HuH-7.5 (cell line): ENCODE results near the gene CPM.
"Not testable (repeated sequence)": the region's sequence is repeated elsewhere in the genome, so short reads cannot be mapped to it uniquely, and the experiment has no call there.

Source experiments
- DNase-seq: peaks from one replicate; pipeline ENCODE4 v3.0.0; 2011; ENCODE audit warnings: low spot score

Gene CPM

DNA sequence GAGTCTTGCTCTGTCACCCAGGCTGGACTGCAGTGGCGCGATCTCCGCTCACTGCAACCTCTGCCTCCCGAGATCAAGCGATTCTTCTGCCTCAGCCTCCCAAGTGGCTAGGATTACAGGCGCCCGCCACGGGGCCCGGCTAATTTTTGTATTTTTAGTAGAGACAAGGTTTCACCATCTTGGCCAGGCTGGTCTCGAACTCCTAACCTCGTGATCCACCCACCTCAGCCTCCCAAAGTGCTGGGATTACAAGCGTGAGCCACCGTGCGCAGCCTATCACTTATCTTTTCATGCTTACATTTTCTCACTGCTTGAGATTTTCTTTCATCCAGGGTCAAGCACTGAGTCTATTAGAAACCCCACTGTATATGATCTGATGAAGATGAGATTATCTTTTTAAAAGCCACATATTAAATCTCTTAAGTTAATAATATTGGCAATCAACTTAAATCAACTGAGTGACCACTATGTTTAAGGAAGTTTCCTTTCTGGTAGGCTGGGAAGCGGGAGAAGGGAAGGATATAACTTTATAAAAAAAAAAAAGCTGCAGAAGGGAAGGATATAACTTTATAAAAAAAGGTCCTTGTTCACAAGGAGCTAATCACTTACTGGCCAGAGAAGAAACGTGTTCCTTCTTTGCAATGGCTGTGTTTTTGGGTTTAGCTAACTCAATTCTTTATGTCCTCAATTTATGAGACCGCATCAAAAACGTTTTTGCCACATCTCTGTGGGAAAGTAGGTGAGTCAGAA, 126.3 kb downstream of the CPM start:
- no peak for DNase-seq

DNA sequence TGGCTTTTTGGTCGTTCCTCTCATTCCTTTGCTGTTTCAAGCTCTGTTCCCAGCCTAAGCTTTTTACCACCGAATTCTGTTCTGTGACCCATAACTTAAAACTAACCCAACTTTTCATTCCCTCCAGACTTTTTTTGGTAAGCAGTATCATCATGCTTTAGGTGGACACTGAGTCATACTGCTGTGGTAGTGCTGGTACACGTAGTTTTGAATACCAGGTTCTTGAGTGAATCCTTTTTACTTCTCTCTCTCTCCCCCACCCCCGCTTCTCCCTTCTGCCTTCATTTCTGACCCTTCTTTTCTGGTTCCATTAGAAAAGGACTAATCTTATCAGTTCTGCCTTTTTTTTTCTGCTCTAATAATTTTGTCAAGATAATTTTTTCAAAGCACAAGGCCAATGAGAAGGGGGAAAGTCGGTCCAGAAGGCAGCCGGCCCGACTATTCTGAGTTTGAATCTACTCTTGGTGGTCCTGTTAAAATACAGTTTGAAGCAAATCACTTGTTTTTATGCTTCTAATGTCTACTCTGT, 127.3 kb downstream of the CPM start:
- no peak for DNase-seq

DNA sequence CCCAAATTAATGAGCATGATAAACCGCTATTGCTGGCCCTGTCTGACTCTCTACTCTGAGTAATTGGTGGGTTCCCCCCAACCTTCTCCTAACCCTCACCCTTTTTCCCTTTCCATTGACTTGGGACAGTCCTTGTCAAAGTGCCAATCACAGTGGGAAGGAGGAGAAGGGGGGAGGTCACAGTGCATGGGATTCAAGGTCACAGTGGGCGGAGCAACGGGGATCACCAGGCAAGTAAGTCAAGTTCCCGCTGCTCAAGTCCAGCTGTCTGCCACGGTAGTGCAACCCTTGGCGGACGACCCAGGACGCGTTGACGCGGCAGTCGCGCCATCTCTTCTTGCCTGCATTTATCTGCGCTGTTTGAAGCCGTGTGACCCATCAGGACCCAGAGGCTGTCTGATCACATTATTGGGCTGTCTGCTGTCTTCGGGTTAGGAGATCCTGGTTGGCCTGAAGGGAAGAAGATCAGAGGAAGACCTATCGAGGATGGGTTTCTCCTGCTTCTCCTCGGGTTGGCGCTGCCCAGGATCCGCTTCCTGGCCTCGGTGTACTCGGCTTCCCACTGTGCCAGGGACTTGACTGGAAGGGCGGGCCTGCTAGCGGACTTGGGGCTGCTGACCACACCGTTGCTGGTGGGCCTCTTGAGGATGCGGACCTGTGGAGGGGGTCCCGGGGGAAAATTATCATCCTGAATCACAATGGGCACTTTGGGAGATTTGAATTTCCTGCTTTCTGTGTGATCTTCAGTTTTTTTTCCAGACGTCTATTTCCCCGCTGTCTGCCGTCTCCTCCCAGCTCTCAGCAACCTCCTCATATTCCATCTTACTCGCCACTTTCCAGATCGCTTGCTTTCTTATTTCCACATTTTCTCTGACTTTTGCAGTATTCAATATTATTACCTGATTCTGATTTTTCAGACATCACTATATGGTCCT, 128.0 kb downstream of the CPM start:
- peak; percentile 37 for DNase-seq

DNA sequence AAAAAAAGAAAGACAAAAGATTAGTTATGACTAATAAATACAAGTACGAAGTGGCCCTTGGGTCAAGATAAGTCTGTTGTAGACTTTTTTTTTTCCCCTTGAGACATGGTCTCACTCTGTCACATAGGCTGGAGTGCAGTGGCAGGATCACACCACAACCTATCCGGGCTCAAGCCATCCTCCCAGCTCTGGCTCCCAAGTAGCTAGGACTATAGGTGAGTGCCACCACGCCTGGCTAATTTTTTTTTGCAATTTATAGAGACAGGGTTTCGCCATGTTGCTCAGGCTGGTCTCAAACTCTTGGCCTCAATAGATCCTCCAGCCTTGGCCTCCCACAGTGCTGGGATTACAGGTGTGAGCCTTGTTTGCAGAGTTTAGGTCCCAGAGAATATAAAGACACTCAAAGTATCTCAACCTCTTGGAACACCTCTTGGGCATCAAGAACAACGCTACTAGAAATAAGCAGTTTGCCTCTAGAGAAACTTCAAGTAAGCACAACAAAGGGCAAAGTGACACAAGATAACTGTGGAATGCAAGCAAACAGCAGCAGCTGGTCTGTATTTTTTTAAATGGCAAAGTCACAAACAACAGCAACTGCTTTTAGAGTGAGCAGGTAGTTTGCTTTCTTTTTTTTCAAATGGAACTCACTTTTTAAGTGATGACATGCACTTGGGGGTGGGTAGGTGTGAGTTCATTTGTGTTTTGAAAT, 128.9 kb downstream of the CPM start:
- no peak for DNase-seq

DNA sequence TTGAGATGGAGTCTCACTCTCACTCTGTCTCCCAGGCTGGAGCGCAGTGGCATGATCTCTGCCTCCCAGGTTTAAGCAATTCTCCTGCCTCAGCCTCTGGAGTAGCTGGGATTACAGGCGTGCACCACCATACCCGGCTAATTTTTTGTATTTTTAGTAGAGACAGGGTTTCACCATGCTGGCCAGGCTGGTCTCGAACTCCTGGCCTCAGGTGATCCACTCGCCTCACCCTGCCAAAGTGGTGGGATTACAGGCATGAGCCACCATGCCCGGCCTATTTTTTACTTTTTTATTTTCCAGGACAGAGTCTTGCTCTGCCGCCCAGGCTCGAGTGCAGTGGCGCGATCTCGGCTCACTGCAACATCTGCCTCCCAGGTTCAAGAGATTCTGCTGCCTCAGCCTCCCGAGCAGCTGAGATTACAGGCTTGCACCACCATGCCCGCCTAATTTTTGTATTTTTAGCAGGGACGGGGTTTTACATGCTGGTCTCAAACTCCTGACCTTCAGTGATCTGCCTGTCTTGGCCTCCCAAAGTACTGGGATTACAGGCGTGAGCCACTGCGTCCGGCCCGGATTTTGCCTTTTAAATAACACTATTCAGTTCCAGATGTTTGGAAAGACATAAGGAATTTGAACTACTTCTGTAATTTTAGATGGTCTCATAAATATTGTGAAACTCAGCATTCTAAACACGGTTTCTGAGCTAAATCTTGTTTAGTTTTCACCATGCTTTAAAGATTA, 129.9 kb downstream of the CPM start:
- DNase-seq: not testable (repeated sequence)

DNA sequence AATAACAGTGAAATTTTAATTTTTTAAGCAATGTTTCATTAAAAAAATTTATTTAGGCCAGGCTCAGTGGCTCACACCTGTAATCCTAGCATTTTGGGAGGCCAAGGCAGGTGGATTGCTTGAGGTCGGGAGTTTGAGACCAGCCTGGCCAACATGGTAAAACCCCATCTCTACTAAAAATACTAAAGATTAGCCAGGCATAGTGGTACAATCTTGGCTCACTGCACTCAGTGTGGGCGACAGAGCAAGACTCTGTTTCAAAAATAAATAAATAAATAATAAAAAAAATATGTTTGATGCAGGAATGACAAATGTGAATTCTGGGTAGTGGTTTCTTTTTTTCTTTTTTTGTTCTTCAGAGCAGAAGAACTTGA, 130.6 kb downstream of the CPM start:
- not testable (repeated sequence) for DNase-seq
